ENCODE results near the gene UBE2D3.

DNA sequence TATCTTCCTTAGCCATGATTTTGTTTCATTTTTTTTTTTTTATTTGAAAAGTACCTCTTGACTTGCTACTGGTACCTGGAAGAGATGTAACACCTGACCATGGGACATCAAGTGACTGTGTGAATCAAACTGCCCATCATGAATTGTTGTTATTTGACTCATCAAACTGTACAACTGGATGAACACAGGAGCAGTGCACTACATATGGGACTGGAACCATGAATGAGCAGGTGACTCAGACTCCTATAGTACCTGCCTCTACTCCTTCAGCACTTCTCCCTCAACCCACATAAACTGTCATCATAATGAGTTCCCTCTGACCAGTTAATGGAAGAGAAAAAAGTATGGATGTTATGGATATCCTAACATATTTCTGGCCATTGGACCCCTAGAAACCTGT lies 15.9 kb upstream of the UBE2D3 start:
- TF ChIP-seq CTCF (IDR thresholded peaks at IDR 0.05; ENCODE audit: low read length), result no peak
- TF ChIP-seq EZH2phosphoT487 (IDR thresholded peaks at IDR 0.05; ENCODE audit: low read length), result no peak
- no peak for TF ChIP-seq EZH2 (optimal IDR thresholded peaks at IDR 0.05; ENCODE audit: low read depth, low read length)
